Peyer's patch (tissue), 4 donors: ENCODE results near the gene USP40.

Source experiments
- POLR2A ChIP-seq, 2 donors: fragments of 450-650 bp; IDR thresholded peaks; one replicate each; pipeline ENCODE4 v1.5.1; 2017; ENCODE audit warnings: antibody characterized with exemption in 2 of 2, mild to moderate bottlenecking in 2 of 2, moderate library complexity in 2 of 2
- TF ChIP-seq, protein P1 (sequence below), 6 experiments: fragments of 450-650 bp in 4 of 6; fragments of 200-600 bp in 2 of 6; sonication (generic) in 1 of 6; IDR thresholded peaks; one replicate each; pipeline ENCODE4 v1.5.1; 2017 to 2019; ENCODE audit warnings: antibody characterized with exemption in 6 of 6, mild to moderate bottlenecking in 3 of 6, moderate library complexity in 1 of 6

DNA sequence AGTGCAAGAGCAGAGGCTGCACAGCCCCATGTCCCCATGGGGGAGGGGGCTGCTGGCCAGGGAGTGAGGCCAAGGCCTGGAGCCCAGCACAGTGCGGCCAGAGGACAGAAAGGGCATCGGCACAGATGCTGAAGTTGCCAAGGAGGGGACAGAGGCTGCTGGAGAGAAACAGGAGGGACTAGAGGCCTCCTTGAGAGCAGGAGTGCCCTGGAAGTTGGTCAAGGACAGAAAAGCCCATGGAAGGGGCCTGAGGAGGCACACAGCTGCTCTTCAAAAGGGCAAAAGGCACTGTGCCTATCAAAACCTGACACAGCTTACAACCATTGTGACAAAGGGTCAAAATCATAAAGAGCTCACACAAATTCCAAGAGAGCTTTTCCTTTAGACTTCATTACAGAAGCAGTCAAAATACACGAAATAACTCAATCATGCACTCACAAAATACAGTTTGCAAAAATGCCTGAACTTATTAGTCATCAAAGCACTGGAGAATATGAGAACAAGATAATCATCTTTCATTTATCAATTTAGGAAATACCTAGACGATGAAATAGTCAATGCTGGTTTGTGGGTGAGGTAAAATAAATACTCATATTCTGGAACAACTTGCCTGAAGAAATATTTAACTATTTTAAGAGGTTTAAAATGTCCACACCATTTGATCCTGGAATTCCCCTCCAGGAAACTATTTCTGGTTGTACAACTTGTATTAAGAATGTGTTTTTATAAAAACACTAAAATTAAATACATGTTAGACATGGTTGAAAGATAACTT, 79.6 kb downstream of the USP40 start:
- TF ChIP-seq, protein P1, sequence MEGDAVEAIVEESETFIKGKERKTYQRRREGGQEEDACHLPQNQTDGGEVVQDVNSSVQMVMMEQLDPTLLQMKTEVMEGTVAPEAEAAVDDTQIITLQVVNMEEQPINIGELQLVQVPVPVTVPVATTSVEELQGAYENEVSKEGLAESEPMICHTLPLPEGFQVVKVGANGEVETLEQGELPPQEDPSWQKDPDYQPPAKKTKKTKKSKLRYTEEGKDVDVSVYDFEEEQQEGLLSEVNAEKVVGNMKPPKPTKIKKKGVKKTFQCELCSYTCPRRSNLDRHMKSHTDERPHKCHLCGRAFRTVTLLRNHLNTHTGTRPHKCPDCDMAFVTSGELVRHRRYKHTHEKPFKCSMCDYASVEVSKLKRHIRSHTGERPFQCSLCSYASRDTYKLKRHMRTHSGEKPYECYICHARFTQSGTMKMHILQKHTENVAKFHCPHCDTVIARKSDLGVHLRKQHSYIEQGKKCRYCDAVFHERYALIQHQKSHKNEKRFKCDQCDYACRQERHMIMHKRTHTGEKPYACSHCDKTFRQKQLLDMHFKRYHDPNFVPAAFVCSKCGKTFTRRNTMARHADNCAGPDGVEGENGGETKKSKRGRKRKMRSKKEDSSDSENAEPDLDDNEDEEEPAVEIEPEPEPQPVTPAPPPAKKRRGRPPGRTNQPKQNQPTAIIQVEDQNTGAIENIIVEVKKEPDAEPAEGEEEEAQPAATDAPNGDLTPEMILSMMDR (IDR thresholded peaks at IDR 0.05): no peak
- TF ChIP-seq POLR2A (IDR thresholded peaks at IDR 0.05): no peak
